Neuronal stem cell (in vitro differentiated cells): ENCODE data around the gene ZNF57.
"Not testable (repeated sequence)": the region's sequence is repeated elsewhere in the genome, so short reads cannot be mapped to it uniquely, and the experiment has no call there.

ENCODE experiments used
- DNase-seq: peaks from one replicate; pipeline ENCODE4 v3.0.0-alpha.2; 2013; ENCODE audit warnings: low spot score
- H2AFZ ChIP-seq: one replicate; pipeline ENCODE4 v1.6.1; 2013; ENCODE audit warnings: mild to moderate bottlenecking, low read length, inconsistent platforms
- H2AK5ac ChIP-seq: 2 replicates; pipeline ENCODE4 v1.6.1; 2013; ENCODE audit warnings: low read depth, mild to moderate bottlenecking, inconsistent platforms, low read length, moderate library complexity, mixed read lengths
- H2BK120ac ChIP-seq: 2 replicates; pipeline ENCODE4 v1.6.1; 2013; ENCODE audit warnings: low read depth, mild to moderate bottlenecking, inconsistent platforms, low read length, moderate library complexity, mixed read lengths
- H2BK12ac ChIP-seq: one replicate; pipeline ENCODE4 v1.6.1; 2013; ENCODE audit warnings: low read length, inconsistent platforms
- H2BK15ac ChIP-seq: 2 replicates; pipeline ENCODE4 v1.6.1; 2013; ENCODE audit warnings: mild to moderate bottlenecking, low read length, inconsistent platforms, mixed read lengths
- H2BK5ac ChIP-seq: one replicate; pipeline ENCODE4 v1.6.1; 2013; ENCODE audit warnings: inconsistent platforms, mild to moderate bottlenecking, low read length, moderate library complexity
- H3K14ac ChIP-seq: one replicate; pipeline ENCODE4 v1.6.1; 2013; ENCODE audit warnings: low read length, inconsistent platforms
- H3K18ac ChIP-seq: 2 replicates; pipeline ENCODE4 v1.6.1; 2013; ENCODE audit warnings: low read length, inconsistent platforms
- H3K23ac ChIP-seq: 2 replicates; pipeline ENCODE4 v1.6.1; 2013; ENCODE audit warnings: low read depth, mild to moderate bottlenecking, mixed read lengths, low read length, inconsistent platforms; ENCODE audit not compliant: poor library complexity
- H3K27ac ChIP-seq: replicated peaks from 3 replicates; pipeline ENCODE4 v1.5.1; 2013; ENCODE audit warnings: low read length, inconsistent platforms
- H3K27me3 ChIP-seq, 3 experiments: 2 replicates each; pipeline ENCODE4 v1.6.1; 2013; ENCODE audit warnings: low read length in 3 of 3, mild to moderate bottlenecking in 2 of 3, inconsistent platforms in 1 of 3, low read depth in 1 of 3, mixed read lengths in 1 of 3, moderate library complexity in 1 of 3; ENCODE audit not compliant: control insufficient read depth in 3 of 3, insufficient read depth in 3 of 3
- H3K36me3 ChIP-seq, 2 donors: replicated peaks in 1 of 2; 2 replicates each; pipeline ENCODE4 v1.6.1; 2013; ENCODE audit warnings: low read length in 2 of 2; ENCODE audit not compliant: control insufficient read depth in 2 of 2, insufficient read depth in 2 of 2
- H3K4ac ChIP-seq: 2 replicates; pipeline ENCODE4 v1.6.1; 2013; ENCODE audit warnings: inconsistent platforms, mild to moderate bottlenecking, low read length, moderate library complexity
- H3K4me1 ChIP-seq, 2 donors: 1 replicate in 1 of 2; 2 replicates in 1 of 2; pipeline ENCODE4 v1.6.1; 2013; ENCODE audit warnings: low read length in 2 of 2, low read depth in 1 of 2; ENCODE audit not compliant: control insufficient read depth in 2 of 2, insufficient read depth in 1 of 2
- H3K4me2 ChIP-seq: one replicate; pipeline ENCODE4 v1.6.1; 2013; ENCODE audit warnings: mild to moderate bottlenecking, low read length, inconsistent platforms; ENCODE audit not compliant: insufficient read depth, poor library complexity, severe bottlenecking
- H3K4me3 ChIP-seq, 2 donors: 2 replicates each; pipeline ENCODE4 v1.5.1; 2013; ENCODE audit warnings: low read length in 2 of 2, mild to moderate bottlenecking in 2 of 2, inconsistent platforms in 1 of 2, moderate library complexity in 1 of 2
- H3K79me1 ChIP-seq: one replicate; pipeline ENCODE4 v1.6.1; 2013; ENCODE audit warnings: low read depth, mild to moderate bottlenecking, inconsistent platforms, low read length, moderate library complexity
- H3K9ac ChIP-seq: one replicate; pipeline ENCODE4 v1.6.1; 2013; ENCODE audit warnings: mild to moderate bottlenecking, low read depth, low read length, inconsistent platforms; ENCODE audit not compliant: poor library complexity
- H3K9me3 ChIP-seq, 2 donors: replicated peaks in 1 of 2; 2 replicates each; pipeline versions ENCODE3 to v1.6.1; 2013; ENCODE audit warnings: low read length in 2 of 2, mild to moderate bottlenecking in 2 of 2, inconsistent platforms in 1 of 2, low read depth in 1 of 2, mixed read lengths in 1 of 2, moderate library complexity in 1 of 2; ENCODE audit not compliant: control insufficient read depth in 2 of 2, insufficient read depth in 1 of 2
- H4K8ac ChIP-seq: one replicate; pipeline ENCODE4 v1.6.1; 2013; ENCODE audit warnings: low read depth, mild to moderate bottlenecking, inconsistent platforms, low read length, moderate library complexity
- H4K91ac ChIP-seq: one replicate; pipeline ENCODE4 v1.6.1; 2013; ENCODE audit warnings: low read length, low read depth, mild to moderate bottlenecking, inconsistent platforms; ENCODE audit not compliant: poor library complexity
- WGBS, 2 donors: extraction: QIAGEN DNeasy Blood & Tissue Kit; methylation state at CpG; one replicate each; pipeline ENCODE4 v1.1.7; 2013; ENCODE audit warnings: missing lambda C conversion rate in 2 of 2, mixed read lengths in 1 of 2; ENCODE audit not compliant: insufficient read length in 2 of 2, insufficient replicate concordance in 1 of 2; ENCODE audit errors: extremely low coverage in 2 of 2; 5-methylcytosine and 5-hydroxymethylcytosine counted together

Gene ZNF57

DNA sequence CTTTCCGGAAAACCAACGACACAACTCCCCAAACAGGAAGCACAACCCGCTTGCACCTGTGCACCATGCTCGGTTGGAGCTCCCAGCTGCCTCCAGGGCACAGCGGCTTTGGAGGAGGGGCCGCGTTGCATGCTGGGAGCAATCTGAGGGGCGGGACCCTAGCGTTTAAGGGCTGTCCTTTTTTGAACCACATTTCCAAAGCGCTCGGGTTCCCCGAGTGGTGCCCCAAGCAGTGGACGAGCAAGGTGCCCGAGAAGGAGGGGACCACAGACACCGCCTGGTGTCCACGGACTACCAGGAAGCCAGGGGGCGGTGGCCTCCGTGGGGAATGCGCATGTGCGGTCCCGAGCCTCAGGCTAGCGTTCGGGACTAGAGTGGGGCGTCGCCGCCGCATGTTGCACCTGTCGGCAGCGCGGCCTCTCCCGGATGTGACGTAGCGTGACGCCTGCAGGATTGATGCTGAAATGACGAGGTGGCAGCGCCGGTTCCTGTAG is 11.9 kb upstream of the ZNF57 start:
- no peak overlapping the region for H2BK15ac ChIP-seq
- H4K8ac ChIP-seq = no peak overlapping the region
- peak overlapping the region; percentile 89 for H3K14ac ChIP-seq
- H2AK5ac ChIP-seq = no peak overlapping the region
- no peak overlapping the region for H3K4ac ChIP-seq
- peak overlapping the region; percentile 73 for H3K23ac ChIP-seq
- no peak overlapping the region for H3K9ac ChIP-seq
- H3K27ac ChIP-seq = no peak overlapping the region
- no peak overlapping the region for H2BK12ac ChIP-seq
- no peak overlapping the region for H4K91ac ChIP-seq
- H3K27me3 ChIP-seq = no peaks in the 10 kb centered on the region
- no peaks in the 10 kb centered on the region for H3K36me3 ChIP-seq
- DNase-seq = no peak
- no peak overlapping the region for H3K4me2 ChIP-seq
- no peak overlapping the region for H2BK5ac ChIP-seq
- H2BK120ac ChIP-seq = no peak overlapping the region
- no CpG with 5 or more reads among the region's 37 CpGs for WGBS, 2 donors
- peaks cover 1 to 5% of the 10 kb centered on the region in 2 donors for H3K4me1 ChIP-seq
- no peak overlapping the region for H3K4me3 ChIP-seq
- peaks cover 0 to 14% of the 10 kb centered on the region in 2 donors for H3K9me3 ChIP-seq
- no peak overlapping the region for H2AFZ ChIP-seq
- H3K79me1 ChIP-seq = peaks cover 4% of the 10 kb centered on the region
- H3K18ac ChIP-seq = peak overlapping the region; percentile 28

DNA sequence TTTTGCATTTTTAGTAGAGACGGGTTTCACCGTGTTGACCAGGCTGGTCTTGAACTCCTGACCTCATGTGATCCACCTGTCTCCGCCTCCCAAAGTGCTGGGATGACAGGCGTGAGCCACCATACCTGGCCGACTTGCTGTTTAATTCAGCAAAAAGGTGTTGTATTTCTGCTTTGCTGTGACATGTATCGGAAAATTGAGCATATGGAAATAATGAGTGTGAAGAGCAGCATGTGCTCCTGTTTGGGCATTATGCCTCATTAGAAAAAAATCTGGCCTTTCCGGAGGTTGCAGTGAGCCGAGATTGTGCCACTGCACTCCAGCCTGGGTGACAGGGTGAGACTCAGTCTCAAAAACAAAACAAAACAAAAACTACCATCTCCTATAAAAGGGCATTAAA is 10.2 kb upstream of the ZNF57 start:
- H2AK5ac ChIP-seq, H4K8ac ChIP-seq, H4K91ac ChIP-seq, DNase-seq, H2AFZ ChIP-seq, H3K14ac ChIP-seq, H2BK120ac ChIP-seq, H3K4me2 ChIP-seq, H3K9ac ChIP-seq, H3K23ac ChIP-seq, H2BK15ac ChIP-seq, H2BK12ac ChIP-seq, H3K36me3 ChIP-seq, H3K4me1 ChIP-seq, H3K27me3 ChIP-seq, H3K18ac ChIP-seq, H3K79me1 ChIP-seq, H2BK5ac ChIP-seq, H3K4ac ChIP-seq, H3K27ac ChIP-seq, H3K4me3 ChIP-seq: not testable (repeated sequence)
- no CpG with 5 or more reads among the region's 8 CpGs for WGBS, 2 donors
- peaks cover 0 to 12% of the 10 kb centered on the region in 2 donors for H3K9me3 ChIP-seq

GRCh38 chr19:2896694-2897093 is 4.0 kb upstream of the ZNF57 start:
- Histone ChIP-seq H3K18ac (no peak overlapping the region), H2BK15ac (no peak overlapping the region), H3K4me1 (peaks cover 1 to 3% of the 10 kb centered on the region in 2 donors), H2AK5ac (no peak overlapping the region), H3K4ac (no peak overlapping the region), H3K4me2 (no peak overlapping the region), H4K8ac (no peak overlapping the region), H3K14ac (no peak overlapping the region), H2BK12ac (no peak overlapping the region), H4K91ac (no peak overlapping the region), H3K23ac (no peak overlapping the region), H3K79me1 (no peaks in the 10 kb centered on the region), H3K27me3 (no peaks in the 10 kb centered on the region), H3K4me3 (no peak overlapping the region), H3K9me3 (peaks cover 9 to 11% of the 10 kb centered on the region in 2 donors), H3K36me3 (no peaks in the 10 kb centered on the region), H2BK5ac (no peak overlapping the region), H2BK120ac (no peak overlapping the region), H2AFZ (no peak overlapping the region), H3K27ac (no peak overlapping the region), H3K9ac (no peak overlapping the region)
- WGBS, 2 donors = no CpG with 5 or more reads among the region's 8 CpGs
- DNase-seq = no peak

- no peak overlapping the region for H3K4ac ChIP-seq
- no peak overlapping the region for H3K27ac ChIP-seq
- H2AK5ac ChIP-seq = no peak overlapping the region
- H3K4me3 ChIP-seq = no peak overlapping the region
- no peak for DNase-seq
- no CpG with 5 or more reads among the region's 13 CpGs for WGBS, 2 donors
- H4K91ac ChIP-seq = no peak overlapping the region
- no peak overlapping the region for H3K4me2 ChIP-seq
- H3K18ac ChIP-seq = no peak overlapping the region
- H3K9me3 ChIP-seq = no peaks in the 10 kb centered on the region
- H2BK120ac ChIP-seq = no peak overlapping the region
- no peak overlapping the region for H3K23ac ChIP-seq
- no peak overlapping the region for H2BK5ac ChIP-seq
- no peaks in the 10 kb centered on the region for H3K79me1 ChIP-seq
- no peak overlapping the region for H2BK12ac ChIP-seq
- peaks cover 0 to 2% of the 10 kb centered on the region in 2 donors for H3K36me3 ChIP-seq
- H2BK15ac ChIP-seq = no peak overlapping the region
- no peak overlapping the region for H2AFZ ChIP-seq
- H3K9ac ChIP-seq = no peak overlapping the region
- no peak overlapping the region for H4K8ac ChIP-seq
- no peaks in the 10 kb centered on the region for H3K27me3 ChIP-seq
- H3K4me1 ChIP-seq = peaks cover 3 to 5% of the 10 kb centered on the region in 2 donors
- H3K14ac ChIP-seq = no peak overlapping the region
Observed at GRCh38 chr19:2902590-2903218, 2.0 kb downstream of the ZNF57 start.
